ENCODE measurements around the gene C4orf33. TPM values are rescaled to one million over a fixed set of nuclear protein-coding genes. Genes with fewer than 3 reads are reported as not detected.

The C4orf33 gene
- total RNA-seq, 1 experiment from 2014 or later = 8.6 TPM

DNA sequence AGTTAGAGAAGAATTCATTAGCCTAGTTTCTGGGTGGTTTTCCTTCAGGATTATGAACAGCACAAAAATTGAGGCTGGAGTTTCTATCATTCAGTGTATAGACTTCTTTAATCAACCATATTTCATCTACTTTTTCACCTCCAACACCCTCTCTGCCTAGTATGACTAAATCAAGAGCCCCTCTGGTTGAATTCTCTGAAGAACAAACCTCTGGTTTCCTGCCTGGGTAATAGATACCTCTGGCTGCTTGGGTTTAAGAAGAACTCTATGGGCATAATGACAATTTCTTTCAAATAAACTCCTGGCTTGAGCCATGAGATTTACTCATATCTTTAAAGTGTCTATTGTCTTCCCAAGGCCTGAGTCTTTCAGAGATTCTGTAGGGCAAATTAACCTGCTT is 66.5 kb downstream of the C4orf33 start:
- H3K36me3 ChIP-seq (ENCODE audit: control insufficient read depth in 1 of 2, insufficient read depth in 2 of 2, low read length in 2 of 2) = no peaks in the 10 kb centered on the region
- ChIA-PET CTCF (no interaction called here), POLR2A (no interaction called here), RAD21 (ENCODE audit: low non-redundant PET in 1 of 2, low total read pairs in 2 of 2, uncharacterized antibody in 2 of 2, unreplicated experiment in 2 of 2) (no interaction called here)
- intact Hi-C loops (cut with micrococcal nuclease) = no loop called here
- DNase-seq (ENCODE audit: low read depth, low spot score) (no peak), ATAC-seq (no peak)
- H3K79me2 ChIP-seq (ENCODE audit: insufficient read depth, low read length) = no peaks in the 10 kb centered on the region
- H3K9ac ChIP-seq (ENCODE audit: low read length) = no peak overlapping the region
- H3K4me1 ChIP-seq (ENCODE audit: control insufficient read depth in 1 of 2, insufficient read depth in 2 of 2, low read length in 2 of 2) = no peaks in the 10 kb centered on the region
- H3K9me3 ChIP-seq (ENCODE audit: control insufficient read depth in 1 of 2, insufficient read depth in 1 of 2, low read depth in 1 of 2, low read length in 2 of 2) = no peaks in the 10 kb centered on the region
- no peak overlapping the region for H3K4me3 ChIP-seq (replicated peaks in 1 of 2; ENCODE audit: low read depth in 1 of 2, low read length in 2 of 2)
- BruUV-seq (replicated peaks) = no TSS peak
- no peaks in the 10 kb centered on the region for H3K27me3 ChIP-seq (ENCODE audit: insufficient read depth, low read length)
- H4K20me1 ChIP-seq (ENCODE audit: insufficient read depth) = no peaks in the 10 kb centered on the region
- H3K9me2 ChIP-seq (ENCODE audit: insufficient read depth) = peaks cover 3% of the 10 kb centered on the region; the same call in 1 of the 2 replicates
- H2AFZ ChIP-seq (ENCODE audit: low read depth, low read length, poor library complexity, severe bottlenecking) = no peak overlapping the region
- no peak overlapping the region for H3K4me2 ChIP-seq (ENCODE audit: low read length)
- no peak overlapping the region for H3K27ac ChIP-seq (ENCODE audit: low read depth, low read length)
- TF ChIP-seq, protein P1, sequence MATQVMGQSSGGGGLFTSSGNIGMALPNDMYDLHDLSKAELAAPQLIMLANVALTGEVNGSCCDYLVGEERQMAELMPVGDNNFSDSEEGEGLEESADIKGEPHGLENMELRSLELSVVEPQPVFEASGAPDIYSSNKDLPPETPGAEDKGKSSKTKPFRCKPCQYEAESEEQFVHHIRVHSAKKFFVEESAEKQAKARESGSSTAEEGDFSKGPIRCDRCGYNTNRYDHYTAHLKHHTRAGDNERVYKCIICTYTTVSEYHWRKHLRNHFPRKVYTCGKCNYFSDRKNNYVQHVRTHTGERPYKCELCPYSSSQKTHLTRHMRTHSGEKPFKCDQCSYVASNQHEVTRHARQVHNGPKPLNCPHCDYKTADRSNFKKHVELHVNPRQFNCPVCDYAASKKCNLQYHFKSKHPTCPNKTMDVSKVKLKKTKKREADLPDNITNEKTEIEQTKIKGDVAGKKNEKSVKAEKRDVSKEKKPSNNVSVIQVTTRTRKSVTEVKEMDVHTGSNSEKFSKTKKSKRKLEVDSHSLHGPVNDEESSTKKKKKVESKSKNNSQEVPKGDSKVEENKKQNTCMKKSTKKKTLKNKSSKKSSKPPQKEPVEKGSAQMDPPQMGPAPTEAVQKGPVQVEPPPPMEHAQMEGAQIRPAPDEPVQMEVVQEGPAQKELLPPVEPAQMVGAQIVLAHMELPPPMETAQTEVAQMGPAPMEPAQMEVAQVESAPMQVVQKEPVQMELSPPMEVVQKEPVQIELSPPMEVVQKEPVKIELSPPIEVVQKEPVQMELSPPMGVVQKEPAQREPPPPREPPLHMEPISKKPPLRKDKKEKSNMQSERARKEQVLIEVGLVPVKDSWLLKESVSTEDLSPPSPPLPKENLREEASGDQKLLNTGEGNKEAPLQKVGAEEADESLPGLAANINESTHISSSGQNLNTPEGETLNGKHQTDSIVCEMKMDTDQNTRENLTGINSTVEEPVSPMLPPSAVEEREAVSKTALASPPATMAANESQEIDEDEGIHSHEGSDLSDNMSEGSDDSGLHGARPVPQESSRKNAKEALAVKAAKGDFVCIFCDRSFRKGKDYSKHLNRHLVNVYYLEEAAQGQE (IDR thresholded peaks at IDR 0.05; ENCODE audit: low read depth) = no peak
- TF ChIP-seq, protein P2, sequence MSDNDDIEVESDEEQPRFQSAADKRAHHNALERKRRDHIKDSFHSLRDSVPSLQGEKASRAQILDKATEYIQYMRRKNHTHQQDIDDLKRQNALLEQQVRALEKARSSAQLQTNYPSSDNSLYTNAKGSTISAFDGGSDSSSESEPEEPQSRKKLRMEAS (IDR thresholded peaks at IDR 0.05) = no peak
- TF ChIP-seq CBX3 (IDR thresholded peaks at IDR 0.05; ENCODE audit: low read depth) (no peak), SIN3A (IDR thresholded peaks at IDR 0.05; ENCODE audit: low read depth) (no peak), TCF7L2 (IDR thresholded peaks at IDR 0.05; ENCODE audit: borderline replicate concordance, extremely low read depth, insufficient read depth, insufficient read length) (no peak), POLR2AphosphoS5 (IDR thresholded peaks at IDR 0.05; ENCODE audit: low read depth, low read length) (no peak), CEBPB (IDR thresholded peaks at IDR 0.05; ENCODE audit: low read depth) (no peak), ZFX (IDR thresholded peaks at IDR 0.05) (no peak), EZH2phosphoT487 (IDR thresholded peaks at IDR 0.05; ENCODE audit: borderline replicate concordance) (no peak), JUND (IDR thresholded peaks at IDR 0.05) (no peak), FOSL1 (IDR thresholded peaks at IDR 0.05; ENCODE audit: low read depth) (no peak), ZNF274 (IDR thresholded peaks at IDR 0.05; ENCODE audit: low read depth, low read length) (no peak), YY1 (IDR thresholded peaks at IDR 0.05; ENCODE audit: extremely low read depth, insufficient replicate concordance, low read depth, low read length) (no peak), ELF1 (IDR thresholded peaks at IDR 0.05; ENCODE audit: borderline replicate concordance, low read depth) (no peak), SRF (IDR thresholded peaks at IDR 0.05; ENCODE audit: low read depth) (no peak), POLR2A (IDR thresholded peaks at IDR 0.05; ENCODE audit: borderline replicate concordance, extremely low read depth, insufficient read depth, insufficient read length) (no peak)
- TF ChIP-seq, protein P3, sequence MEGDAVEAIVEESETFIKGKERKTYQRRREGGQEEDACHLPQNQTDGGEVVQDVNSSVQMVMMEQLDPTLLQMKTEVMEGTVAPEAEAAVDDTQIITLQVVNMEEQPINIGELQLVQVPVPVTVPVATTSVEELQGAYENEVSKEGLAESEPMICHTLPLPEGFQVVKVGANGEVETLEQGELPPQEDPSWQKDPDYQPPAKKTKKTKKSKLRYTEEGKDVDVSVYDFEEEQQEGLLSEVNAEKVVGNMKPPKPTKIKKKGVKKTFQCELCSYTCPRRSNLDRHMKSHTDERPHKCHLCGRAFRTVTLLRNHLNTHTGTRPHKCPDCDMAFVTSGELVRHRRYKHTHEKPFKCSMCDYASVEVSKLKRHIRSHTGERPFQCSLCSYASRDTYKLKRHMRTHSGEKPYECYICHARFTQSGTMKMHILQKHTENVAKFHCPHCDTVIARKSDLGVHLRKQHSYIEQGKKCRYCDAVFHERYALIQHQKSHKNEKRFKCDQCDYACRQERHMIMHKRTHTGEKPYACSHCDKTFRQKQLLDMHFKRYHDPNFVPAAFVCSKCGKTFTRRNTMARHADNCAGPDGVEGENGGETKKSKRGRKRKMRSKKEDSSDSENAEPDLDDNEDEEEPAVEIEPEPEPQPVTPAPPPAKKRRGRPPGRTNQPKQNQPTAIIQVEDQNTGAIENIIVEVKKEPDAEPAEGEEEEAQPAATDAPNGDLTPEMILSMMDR (IDR thresholded peaks at IDR 0.05 in 2 of 3, conservative IDR thresholded peaks at IDR 0.05 in 1 of 3; ENCODE audit: borderline replicate concordance in 1 of 3, insufficient read depth in 1 of 3, low read depth in 2 of 3, low read length in 2 of 3) = no peak
- TF ChIP-seq, protein P4, sequence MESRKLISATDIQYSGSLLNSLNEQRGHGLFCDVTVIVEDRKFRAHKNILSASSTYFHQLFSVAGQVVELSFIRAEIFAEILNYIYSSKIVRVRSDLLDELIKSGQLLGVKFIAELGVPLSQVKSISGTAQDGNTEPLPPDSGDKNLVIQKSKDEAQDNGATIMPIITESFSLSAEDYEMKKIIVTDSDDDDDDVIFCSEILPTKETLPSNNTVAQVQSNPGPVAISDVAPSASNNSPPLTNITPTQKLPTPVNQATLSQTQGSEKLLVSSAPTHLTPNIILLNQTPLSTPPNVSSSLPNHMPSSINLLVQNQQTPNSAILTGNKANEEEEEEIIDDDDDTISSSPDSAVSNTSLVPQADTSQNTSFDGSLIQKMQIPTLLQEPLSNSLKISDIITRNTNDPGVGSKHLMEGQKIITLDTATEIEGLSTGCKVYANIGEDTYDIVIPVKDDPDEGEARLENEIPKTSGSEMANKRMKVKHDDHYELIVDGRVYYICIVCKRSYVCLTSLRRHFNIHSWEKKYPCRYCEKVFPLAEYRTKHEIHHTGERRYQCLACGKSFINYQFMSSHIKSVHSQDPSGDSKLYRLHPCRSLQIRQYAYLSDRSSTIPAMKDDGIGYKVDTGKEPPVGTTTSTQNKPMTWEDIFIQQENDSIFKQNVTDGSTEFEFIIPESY (IDR thresholded peaks at IDR 0.05; ENCODE audit: extremely low read depth, insufficient replicate concordance, low read length) = no peak
